GM21723 (cell line): ENCODE measurements around the gene IL31RA.

ENCODE experiments used
- ATAC-seq: cut with Tn5 transposase; IDR thresholded peaks from one replicate; pipeline ENCODE4 v1.9.1; 2021; ENCODE audit warnings: mild to moderate bottlenecking, moderate library complexity; ENCODE audit not compliant: unreplicated experiment

IL31RA gene

GRCh38 chr5:55900068-55900467, 48.9 kb downstream of the IL31RA start:
- no peak for ATAC-seq

GRCh38 chr5:55900776-55901175, 49.6 kb downstream of the IL31RA start:
- no peak for ATAC-seq

GRCh38 chr5:55902696-55903095, 51.5 kb downstream of the IL31RA start:
- ATAC-seq: no peak

- ATAC-seq: peak; percentile 93
Observed at GRCh38 chr5:55903121-55903701, 52.1 kb downstream of the IL31RA start.

- no peak for ATAC-seq
Observed at GRCh38 chr5:55904152-55904551, 53.0 kb downstream of the IL31RA start.

- ATAC-seq: no peak
Observed at GRCh38 chr5:55905251-55905650, 54.1 kb downstream of the IL31RA start.

- ATAC-seq: no peak
Observed at GRCh38 chr5:55907927-55908326, 56.8 kb downstream of the IL31RA start.

- ATAC-seq: no peak
Observed at GRCh38 chr5:55908804-55909203, 57.6 kb downstream of the IL31RA start.

- no peak for ATAC-seq
Observed at GRCh38 chr5:55911784-55912653, 60.9 kb downstream of the IL31RA start.

- peak; percentile 75 for ATAC-seq
Observed at GRCh38 chr5:55913466-55914413, 62.6 kb downstream of the IL31RA start.

- no peak for ATAC-seq
Observed at GRCh38 chr5:55914971-55915370, 63.8 kb downstream of the IL31RA start.

- ATAC-seq: no peak
Observed at GRCh38 chr5:55915783-55916182, 64.6 kb downstream of the IL31RA start.

- no peak for ATAC-seq
Observed at GRCh38 chr5:55916986-55917385, 65.8 kb downstream of the IL31RA start.

- no peak for ATAC-seq
Observed at GRCh38 chr5:55917402-55918086, 66.4 kb downstream of the IL31RA start.

- ATAC-seq: no peak
Observed at GRCh38 chr5:55918087-55919035, 67.2 kb downstream of the IL31RA start.

GRCh38 chr5:55919625-55920024, 68.5 kb downstream of the IL31RA start:
- ATAC-seq: no peak

- ATAC-seq: no peak
Observed at GRCh38 chr5:55920784-55921183, 69.6 kb downstream of the IL31RA start.

- ATAC-seq: no peak
Observed at GRCh38 chr5:55921617-55922016, 70.5 kb downstream of the IL31RA start.

GRCh38 chr5:55923177-55923771, 72.1 kb downstream of the IL31RA start:
- no peak for ATAC-seq
